GM19438 (cell line): Measurements from ENCODE around the gene UBE2G2.
A peak's percentile ranks its signal among the peaks of the same experiment; 100 is the strongest.

ENCODE experiments used
- ATAC-seq: cut with Tn5 transposase; IDR thresholded peaks from one replicate; pipeline ENCODE4 v1.9.1; 2021; ENCODE audit warnings: low read depth; ENCODE audit not compliant: unreplicated experiment

Gene UBE2G2

DNA sequence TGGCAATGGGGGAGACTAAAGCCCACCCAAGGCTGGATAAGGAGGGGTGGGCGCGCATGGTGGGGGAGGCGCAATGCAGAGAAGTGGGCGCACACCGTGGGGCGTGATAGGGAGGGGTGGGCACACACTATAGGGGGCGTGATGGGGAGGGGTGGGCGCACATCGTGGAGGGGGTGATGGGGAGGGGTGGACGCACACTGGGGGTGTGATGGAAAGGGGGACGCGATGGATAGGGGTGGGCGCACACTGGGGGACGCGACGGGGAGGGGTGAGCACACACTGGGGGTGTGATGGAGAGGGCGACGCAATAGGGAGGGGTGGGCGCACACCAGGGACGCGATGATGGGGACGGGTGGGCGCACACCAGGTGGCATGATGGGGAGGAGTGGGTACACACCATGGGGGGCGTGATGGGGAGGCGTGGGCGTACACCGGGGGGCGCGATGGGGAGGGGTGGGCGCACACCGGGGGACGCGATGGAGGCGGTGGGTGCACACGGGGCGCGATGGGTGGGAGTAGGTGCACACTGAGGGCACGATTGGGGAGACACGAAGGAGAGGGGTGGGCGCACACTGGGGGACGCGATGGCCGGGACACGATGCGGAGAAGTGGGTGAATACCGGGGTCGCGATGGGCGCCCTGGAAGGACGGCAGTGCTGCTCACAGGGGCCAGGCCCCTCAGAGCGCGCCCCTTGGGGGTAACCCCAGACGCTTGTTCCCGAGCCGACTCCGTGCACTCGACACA lies 15.3 kb upstream of the UBE2G2 start:
- no peak for ATAC-seq

DNA sequence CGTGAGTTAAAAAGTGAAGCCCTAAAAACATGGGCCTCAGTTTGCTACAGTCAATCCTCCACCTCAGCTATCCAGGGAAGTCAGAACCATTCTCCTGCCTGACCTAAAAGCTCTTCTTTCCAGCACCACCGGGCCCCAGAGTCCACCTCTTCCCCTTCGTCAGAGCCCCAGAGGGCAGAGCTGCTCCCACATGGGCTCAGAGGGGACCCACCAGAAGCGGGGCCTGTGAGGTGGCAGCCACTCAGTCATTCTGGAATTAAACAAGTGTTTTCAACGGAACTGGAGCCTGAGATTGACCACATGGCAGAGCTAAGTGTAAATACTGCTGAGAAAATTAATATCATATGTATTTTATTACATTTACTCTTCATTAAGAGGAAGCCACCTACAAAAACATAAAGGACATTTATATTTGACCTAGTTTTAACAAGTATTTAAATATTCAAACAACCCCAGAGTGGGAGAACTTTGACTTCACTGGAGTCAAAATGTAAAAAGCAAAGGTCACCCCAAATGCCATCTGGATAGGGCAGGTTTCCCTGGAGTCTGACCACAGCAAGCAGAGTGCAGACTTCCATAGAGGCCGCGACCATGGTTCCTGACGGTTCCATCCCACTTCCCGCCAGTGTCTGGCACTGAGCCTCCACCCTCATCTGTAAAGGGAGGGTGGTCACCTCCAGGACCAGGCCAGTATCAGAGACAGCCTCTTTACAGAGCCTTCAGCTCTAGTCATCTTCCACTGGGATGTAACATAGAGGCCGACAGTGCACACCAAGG lies 14.4 kb upstream of the UBE2G2 start:
- no peak for ATAC-seq

DNA sequence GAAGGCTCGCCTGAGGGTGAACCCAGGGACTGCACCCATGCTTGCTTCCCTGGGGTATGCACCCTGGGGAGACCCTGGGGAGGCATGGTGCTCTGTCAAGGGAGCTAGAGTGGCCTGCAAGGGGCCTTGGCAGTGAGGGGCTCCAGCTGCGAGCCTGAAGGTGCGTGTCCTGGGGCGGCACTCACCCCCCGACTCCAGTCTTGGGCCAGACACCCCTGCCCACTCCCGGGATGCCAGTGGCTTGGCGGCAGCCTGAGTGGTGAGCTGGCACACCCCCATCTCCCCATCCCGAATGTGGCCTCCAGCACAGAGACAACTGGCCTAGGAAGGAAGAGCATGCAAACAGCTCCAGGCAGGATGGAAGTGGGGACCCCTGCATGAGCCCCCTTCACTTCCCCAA lies 13.6 kb upstream of the UBE2G2 start:
- ATAC-seq = no peak

DNA sequence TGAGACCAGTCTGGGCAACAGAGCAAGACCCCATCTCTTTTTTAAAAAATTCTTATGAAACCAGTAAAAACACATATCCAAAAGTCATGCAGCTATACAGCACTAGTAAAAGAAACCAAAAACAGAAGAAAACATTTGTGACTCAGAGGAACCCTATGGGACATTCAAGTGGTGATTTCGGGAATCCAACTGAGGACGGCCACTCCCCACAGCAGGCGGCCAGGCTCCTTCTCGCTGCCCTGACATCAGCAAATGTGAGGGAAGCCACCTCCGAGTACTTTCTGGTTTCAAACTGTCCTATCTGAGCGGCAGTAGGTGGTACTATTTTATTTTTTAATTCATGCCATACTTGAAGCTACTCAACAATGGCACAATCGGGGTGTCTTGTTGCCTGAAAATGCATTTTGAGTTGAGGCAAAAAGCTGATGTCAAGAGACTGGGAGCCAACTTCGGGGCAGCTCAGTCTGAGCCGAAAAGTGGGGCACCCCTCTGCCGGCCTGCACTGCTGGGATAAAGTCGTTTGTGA lies 12.9 kb upstream of the UBE2G2 start:
- ATAC-seq = no peak

DNA sequence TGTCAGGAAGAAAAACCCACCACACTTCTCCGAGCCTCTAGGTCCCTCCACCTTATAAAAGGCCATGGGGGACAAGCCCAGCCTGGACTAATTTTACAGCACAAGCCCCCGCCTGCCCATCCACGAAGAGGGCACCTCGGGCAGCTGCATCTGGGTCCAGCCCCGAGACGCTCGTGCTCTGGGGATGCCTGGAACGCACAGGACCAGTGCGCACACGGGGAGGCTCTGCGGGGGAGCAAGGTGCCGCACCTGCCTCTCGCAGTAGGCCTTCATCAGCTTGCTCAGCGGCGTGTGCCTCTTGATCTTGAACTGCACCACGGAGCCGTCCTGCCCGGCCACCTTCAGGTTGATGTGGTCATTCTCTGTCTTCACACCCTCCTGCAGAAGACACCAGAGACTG lies 12.1 kb upstream of the UBE2G2 start:
- ATAC-seq = no peak

DNA sequence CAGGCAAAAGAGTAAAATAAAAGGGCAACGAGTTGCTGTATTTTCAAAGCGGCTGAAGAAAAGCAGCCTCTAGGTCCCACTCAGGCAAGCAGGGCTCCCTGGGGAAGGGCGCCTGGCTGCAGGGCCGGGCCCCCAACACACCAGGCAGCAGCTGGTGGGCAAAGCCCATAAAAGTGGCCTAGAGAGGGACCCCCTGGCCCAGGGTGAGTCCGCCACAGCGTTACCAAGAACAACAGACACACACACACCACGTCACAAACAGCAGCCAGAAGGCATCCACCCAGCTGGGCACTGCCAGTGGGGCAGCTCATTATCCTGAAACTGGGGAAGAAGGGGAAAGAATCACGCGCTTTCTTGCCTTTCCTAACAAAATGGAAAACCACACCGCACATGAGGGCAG lies 11.5 kb upstream of the UBE2G2 start:
- ATAC-seq = no peak

DNA sequence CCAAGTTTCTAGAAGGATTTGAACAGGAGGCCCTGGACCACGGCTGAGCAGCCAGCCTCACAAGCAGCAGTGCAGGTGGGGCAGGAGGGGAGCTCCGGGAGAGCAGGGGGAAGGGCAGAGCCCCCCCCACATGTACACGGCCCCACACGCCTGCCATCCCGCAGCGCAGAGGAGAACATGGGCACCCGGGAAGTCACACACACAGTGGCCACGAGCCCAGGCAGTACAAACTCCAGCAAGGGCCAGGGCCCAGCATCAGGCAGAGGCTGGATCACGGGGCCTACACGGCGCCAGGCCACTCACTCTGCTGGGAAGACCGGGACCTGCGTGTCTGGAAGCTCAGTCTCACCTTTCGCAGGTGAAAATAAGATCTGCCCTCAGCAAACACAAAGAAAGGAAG lies 11.0 kb upstream of the UBE2G2 start:
- no peak for ATAC-seq

DNA sequence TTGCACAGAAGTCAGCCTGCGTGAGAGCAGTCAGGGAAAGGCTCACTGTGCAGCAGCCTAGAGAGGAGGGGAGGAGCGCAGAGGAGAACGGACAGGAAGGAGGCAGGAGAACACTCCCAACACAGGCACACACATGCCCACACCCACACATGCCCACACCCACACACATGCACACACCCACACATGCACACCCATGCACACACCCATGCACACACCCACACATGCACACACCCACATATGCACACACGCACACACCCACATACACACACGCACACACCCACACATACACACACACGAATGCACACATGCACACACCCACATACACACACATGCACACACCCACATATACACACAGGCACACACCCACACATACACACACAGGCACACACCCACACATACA lies 9.2 kb upstream of the UBE2G2 start:
- no peak for ATAC-seq

DNA sequence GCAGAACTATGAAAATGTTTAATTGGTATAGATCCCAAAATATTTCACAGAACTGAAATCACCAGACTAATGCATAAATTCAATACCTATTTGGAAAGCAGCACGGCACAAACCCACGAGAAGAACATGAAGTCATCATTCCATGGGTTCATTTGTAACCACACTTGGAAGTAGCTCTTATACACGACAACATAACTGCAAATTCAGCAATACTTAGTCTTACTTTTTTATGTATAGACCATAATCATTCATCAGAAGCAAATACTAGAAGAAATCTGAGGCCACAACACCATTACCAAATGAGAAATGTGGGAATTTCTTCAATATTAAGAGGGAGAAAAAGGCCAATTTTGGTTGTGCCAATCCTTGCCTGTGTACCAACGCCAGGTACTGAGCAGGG lies 4.2 kb upstream of the UBE2G2 start:
- no peak for ATAC-seq

DNA sequence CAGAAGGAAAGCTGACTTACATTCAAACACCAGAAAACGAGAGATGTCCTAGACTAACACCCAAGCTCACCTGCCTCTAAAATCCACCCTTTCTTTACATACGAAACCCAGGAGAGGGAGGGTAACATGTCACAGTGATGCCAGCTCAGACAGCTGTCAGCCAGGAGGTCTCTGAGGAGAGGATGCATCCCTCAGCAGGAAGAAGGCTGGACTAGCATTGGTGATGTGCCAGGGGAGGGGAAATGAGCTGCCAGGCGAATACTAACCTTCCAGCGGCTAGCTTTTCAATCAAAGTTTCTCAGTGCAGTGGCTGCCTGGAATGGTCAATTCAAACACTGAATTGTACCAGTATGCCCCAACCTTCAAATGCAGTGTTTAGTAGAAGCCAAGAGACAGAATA lies 3.6 kb upstream of the UBE2G2 start:
- no peak for ATAC-seq

DNA sequence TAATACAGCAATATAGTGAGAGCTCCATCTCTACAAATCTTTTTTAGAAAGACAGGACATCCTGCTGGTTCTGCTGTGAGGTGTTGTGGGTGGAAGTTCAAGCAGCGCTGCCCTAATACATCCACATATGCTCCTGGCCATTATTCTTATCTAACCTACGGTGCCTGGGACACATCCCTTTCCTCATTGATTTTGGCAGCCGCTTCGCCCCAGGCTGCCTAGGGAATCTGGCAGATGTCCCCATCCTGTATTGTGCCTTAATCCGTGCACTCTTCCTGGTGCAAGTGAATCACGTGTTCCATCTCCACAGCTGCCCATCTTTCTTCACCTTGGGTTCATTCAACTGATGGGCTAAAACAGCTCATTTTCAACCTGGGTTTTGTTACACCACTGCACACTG lies 3.1 kb upstream of the UBE2G2 start:
- ATAC-seq = no peak

DNA sequence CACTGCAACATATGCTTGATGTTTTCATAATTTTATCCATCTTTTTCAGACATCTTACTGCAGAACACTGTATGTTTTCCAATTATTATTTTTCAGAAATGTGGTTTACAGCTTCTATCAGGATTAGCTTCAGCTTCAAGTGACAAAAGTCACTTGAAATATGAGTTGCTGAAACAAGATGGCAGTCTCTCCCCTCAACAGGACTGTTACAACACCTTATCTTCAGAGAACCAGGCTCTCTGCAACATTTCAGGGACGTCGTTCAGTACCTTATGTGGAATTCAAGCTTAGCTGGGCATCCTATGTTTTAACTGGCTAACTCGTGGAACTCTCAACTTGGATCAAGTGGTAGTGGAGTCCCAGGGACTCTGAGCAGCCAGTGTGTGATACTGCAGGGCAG lies 2.0 kb upstream of the UBE2G2 start:
- ATAC-seq = no peak

DNA sequence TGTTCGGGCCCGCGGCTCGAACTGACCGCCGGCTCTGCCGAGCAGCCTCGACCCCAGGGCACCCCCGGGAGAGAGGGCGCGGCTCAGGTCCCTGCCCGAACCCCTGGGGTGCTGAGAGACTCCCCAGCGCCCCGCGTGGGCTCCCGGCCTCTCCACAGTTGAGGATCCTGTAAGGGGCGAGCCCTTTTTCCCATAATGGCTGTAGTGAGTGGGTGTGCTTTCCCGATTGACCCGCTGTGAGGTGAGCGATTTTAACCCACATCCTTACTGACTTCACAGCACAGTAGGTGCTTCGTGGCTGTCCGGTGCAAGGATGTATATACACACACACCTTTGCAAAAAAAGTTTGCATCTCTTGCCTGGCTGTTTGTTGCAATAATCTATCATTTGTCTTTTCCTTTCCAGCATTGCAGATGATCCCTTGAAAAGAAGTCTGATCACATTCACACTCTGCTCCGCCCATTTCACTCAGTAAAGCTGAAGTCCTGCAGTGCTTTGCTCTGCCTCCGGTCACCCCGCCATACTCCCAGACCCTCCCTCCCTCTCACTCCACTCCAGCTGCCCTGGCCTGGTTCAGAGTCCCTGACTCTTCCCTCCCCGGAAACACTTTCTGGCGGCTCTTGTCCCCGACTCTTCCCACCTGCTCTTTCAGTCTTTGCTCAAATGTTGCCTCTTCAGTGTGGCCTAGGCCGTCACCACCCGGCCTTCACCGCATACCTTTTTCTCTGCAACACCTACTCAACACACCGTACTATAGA lies 955 bp upstream of the UBE2G2 start:
- no peak for ATAC-seq

DNA sequence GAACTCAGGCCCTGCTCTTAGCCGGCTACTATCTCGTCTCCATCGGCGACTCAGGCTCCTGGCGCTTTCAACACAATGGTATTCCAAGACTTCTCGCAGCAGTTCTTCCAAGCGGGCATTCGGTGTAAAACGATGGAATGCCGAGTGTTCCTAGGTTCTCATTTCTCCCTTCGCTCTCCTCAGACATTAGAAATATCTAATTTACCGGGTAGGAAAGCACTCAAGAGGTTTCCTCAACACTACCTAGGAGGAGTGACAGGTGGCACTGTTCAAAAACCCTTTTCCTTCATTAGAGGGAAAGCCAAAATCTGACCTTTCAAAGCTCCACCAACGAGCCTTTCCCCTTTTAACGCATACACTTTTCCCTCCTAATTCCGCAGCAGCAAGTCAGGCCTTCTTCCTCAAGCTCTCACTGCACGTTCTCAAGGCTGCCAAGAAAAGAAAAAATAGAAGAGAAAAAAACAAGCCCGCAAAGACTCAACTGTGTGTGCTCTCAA lies 601 bp downstream of the UBE2G2 start:
- peak; percentile 43 for ATAC-seq

DNA sequence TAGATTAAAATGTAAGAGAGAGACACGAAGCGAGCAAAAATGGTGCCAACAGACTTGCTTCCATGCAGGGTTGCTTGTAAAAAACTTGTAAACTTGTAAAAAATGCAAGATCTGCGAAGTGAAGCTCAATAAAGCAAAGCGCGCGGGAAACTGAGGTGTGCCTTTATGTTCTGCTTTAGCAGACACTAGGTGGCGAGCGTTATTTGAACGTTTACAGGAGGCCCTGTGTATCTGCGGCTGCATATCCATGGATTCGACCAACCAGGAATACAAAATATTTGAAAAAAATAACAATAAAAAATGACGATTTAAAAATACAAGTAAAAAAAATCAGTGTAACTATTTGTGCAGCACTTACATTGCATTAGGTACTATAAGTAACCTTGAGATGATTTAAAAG lies 1.5 kb downstream of the UBE2G2 start:
- no peak for ATAC-seq

DNA sequence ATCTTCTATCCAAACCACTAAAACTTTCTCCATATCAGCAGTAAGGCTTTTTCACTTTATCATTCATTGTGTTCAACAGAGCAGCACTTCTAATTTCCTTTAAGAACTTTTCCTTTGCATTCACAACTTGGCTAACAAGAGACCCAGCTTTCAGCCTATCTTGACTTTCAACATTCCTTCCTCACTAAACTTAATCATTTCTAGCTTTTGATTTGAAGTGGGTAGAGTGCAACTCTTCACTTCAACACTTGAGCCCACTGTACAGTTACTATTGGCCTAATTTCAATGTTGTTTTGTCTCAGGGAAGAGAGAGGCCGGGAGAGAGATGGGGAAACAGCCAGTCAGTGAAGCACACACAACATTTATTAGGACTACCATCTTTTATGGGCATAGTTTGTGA lies 2.0 kb downstream of the UBE2G2 start:
- ATAC-seq = no peak

DNA sequence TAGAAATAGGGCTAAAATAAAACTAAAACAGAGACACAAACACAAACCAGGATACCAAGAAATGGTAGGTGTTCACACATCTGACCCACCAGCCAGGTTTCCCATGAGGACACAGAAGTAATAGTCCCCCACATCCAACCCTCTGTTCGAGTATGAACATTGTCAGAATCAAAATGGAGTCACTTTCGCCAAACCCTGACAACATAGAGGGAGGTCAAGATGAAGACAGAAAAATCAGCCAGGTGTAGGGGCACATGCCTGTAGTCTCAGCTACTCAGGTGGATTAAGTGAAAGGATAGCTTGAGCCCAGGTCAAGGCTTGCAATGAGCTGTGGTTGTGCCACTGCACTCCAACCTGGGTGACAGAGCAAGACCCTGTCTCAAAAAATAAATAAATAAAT lies 3.8 kb downstream of the UBE2G2 start:
- ATAC-seq = no peak

DNA sequence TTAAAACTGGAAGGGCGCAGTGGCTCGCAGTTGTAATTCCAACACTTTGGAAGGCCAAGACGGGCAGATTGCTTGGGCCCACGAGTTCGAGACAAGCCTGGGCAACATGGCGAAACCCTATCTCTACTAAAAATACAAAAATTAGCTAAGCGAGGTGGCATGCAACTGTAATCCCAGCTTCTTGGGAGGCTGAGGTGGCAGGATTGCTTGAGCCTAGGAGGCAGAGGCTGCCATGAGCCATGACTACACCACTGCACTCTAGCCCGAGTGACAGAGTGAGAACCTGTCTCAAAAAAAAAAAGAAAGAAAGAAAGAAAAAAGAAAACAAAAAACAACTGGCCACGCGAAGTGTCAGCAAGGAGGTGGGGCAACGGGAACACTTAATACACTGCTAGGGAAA lies 6.3 kb downstream of the UBE2G2 start:
- no peak for ATAC-seq

DNA sequence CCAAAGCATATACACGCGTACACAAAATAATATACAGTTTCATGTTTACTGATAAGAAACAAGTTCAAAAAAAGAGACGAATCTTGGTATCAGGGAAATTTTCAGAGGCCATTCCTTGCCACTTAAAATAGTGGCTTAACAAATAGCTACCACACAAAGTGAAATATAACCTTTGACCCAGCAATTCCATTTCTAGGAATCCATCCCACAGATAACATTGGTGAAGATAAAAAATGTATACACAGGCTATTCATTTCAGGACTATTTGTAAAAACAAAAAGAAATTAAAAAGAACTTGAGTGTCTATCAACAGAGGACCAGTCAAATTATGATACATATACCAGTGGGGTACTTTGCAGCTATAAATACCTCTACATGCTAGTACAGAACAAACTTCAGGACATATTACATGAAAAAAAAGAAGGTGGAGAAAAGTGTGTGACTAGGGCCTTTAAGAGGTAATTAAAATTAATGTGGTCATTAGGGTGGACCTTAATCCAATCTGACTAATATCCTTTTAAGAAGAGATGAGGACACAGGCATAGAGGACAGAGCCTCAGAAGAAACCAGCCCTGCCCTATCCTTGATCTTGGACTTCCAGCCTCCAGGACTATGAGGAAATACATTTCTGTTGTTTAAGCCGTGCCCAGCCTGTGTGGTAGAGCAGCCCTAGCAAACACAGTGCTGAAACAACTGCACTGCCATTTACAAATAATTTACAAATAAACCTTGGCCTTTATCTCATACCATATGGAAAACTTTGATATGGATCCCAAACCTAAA lies 7.8 kb downstream of the UBE2G2 start:
- ATAC-seq = no peak
